Epidermal melanocyte (primary cell): ENCODE results near the gene CELF5.
"Not testable (repeated sequence)": the region's sequence is repeated elsewhere in the genome, so short reads cannot be mapped to it uniquely, and the experiment has no call there.

Experiments used
- DNase-seq: peaks from one replicate; pipeline ENCODE4 v3.0.0; 2011; ENCODE audit warnings: low spot score; ENCODE audit not compliant: insufficient read length

CELF5 gene

DNA sequence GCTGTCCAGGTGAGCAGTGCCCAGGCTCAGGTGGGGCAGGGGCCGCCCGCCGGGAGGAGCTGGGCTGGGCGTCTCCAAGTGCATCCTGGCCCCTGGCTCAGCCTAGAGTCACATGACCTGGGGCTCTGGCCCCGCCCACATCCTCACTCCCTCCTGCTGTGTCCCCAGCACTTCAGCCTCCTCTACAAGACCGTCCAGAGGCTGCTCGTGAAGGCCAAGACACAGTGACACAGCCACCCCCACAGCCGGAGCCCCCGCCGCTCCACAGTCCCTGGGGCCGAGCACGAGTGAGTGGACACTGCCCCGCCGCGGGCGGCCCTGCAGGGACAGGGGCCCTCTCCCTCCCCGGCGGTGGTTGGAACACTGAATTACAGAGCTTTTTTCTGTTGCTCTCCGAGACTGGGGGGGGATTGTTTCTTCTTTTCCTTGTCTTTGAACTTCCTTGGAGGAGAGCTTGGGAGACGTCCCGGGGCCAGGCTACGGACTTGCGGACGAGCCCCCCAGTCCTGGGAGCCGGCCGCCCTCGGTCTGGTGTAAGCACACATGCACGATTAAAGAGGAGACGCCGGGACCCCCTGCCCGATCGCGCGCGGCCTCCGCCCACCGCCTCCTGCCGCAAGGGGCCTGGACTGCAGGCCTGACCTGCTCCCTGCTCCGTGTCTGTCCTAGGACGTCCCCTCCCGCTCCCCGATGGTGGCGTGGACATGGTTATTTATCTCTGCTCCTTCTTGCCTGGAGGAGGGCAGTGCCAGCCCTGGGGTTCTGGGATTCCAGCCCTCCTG is 16.8 kb upstream of the CELF5 start:
- no peak for DNase-seq

DNA sequence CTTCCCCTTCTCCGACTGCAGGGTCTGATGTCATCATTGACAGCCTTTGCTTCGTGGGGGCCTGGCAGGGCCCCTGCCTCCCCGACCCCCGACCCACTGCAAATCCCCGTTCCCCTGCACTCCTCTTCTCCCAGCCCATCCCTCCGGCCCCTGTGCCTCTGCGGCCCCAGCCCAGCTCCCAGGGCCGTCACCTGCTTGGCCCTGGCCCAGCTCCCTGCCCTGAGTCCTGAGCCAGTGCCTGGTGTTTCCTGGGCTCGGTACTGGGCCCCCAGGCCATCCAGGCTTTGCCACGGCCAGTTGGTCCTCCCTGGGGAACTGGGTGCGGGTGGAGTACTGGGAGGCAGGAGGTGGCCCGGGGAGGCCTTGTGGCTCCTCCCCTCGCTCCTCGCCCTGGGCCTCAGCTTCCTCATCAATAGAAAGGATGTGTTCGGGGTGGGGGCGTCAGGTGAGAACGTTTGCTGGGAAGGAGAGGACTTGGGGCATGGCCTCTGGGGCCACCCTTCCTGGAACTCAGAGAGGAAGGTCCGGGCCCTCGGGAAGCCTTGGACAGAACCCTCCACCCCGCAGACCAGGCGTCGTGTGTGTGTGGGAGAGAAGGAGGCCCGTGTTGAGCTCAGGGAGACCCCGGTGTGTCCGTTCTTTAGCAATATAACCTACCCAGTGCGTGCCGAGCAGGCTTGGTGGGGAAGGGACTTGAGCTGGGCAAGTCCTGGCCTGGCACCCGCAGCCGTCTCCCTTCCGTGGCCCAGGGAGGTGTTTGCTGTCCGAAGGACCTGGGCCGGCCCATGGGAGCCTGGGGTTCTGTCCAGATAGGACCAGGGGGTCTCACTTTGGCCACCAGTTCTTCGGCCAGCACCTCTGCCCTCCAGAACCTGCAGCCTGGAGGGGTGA is 15.9 kb upstream of the CELF5 start:
- no peak for DNase-seq

DNA sequence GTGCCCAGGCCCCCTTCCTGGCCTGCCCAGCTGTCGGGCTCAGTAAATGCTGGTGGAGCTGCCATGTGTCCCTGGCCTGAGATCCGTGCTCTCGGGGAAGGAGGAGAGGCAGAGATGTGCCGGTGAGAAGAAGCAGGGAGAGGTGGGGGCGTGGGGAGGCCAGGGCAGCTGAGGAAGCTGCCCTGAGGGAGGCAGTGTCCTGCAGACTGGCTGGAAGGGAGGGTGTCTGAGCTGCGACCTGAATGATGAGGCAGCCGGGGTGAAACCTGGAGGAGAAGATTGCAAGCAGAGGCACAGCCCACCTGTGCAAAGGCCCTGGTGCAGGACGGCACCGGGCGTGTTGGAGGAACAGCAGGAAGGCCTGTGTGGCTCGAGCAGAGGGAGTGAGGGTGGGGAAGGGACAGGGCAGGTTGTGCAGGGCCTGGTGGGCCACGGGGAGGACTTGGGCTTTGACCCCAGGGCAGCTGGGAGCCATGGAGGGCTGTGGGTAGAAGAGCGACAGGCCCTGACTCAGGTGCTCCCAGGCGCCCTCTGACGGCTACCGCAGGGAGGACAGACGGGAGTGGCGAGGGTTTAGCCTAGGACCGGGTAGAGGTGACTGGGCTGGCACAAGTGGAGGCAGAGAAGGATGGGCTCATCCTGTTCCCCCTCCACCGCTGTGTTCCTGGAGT is 14.0 kb upstream of the CELF5 start:
- DNase-seq: peak; percentile 82

DNA sequence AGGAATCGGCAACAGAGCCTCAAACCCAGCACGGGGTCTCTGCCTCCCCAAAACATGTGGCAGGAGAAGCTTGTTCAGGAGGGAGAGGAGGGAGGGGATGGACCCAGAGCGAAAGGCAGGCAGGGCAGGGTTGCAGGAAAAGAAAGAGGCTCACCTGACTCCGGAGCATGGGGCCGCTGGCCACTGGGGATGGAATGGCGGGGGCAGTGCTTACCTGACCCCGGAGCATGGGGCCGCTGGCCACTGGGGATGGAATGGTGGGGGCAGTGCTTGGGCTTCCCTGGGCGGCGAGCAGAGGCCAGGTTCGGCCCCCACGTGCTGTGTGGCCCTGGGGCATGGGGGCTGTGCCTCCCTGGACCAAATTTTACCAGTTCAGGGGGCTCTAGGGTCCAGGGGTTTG is 13.3 kb upstream of the CELF5 start:
- no peak for DNase-seq

DNA sequence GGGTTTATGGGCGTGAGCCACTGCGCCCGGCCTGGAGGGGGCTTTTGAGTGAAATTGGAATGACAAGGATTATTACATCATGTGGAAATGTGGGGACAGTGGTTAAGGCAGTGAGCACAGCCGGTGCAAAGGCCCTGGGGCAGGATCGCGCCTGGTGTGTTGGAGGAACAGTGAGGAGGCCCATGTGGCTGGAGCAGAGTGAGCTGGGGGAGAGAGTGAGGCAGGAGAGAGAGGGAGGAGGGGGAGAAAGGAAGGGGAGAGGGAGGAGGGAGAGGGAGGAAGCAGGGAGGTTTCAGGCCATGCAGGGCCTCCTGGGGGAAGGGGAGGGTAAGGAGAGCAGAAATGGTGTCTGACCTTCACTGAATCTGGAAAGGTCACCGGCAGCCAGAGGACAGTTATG is 11.3 kb upstream of the CELF5 start:
- no peak for DNase-seq

DNA sequence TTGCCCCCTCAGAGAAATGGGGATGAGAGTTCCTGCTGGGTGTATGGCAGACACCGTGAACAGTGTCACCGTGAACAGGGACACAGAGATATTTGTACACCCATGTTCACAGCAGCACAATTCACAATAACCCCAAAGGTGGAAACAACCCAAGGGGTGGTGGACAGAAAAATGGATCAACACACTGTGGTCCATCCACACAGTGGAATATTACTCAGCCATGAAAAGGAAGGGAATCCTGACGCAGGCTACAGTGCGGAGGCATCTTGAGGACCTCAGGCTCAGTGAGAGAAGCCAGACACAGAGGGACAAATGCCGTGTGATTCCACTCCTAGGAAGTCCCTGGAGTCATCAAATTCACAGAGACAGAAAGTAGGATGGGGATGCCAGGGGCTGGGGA is 7.6 kb upstream of the CELF5 start:
- DNase-seq: peak; percentile 14

DNA sequence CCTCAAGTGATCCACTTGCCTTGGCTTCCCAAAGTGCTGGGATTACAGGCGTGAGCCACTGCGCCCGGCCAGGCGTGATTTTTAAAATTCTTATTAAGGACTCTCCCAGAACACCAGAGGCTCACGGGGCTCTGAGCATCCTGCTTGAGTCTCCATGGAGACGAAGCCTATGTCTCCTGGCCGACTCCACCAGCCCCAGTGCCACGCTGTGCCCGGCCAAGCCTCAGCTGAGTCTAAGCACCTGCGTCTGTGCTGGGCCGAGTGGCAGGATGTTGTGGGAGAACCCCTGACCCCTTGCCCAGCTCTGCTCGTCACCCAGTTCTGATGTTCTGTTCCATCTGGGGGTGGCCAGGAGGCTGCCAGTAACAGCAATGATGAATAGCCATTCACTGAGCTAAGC is 3.9 kb upstream of the CELF5 start:
- DNase-seq: peak; percentile 3

DNA sequence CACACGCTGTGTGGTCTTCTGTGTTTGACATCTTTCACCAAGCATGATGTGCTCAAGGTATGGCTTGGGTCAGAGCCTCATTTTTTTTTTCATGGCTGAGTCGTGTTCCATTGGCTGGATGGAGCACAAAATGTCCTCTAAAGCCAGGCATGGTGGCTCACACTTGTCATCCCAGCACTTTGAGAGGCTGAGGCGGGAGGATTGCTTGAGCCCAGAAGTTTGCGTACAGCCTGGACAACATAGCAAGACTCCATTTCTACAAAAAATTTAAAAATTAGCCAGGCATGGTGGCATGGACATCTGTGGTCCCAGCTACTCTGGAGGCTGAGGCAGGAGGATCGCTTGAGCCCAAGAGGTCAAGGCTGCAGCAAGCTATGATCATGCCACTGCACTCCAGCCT is 2.9 kb upstream of the CELF5 start:
- DNase-seq: peak; percentile 0

DNA sequence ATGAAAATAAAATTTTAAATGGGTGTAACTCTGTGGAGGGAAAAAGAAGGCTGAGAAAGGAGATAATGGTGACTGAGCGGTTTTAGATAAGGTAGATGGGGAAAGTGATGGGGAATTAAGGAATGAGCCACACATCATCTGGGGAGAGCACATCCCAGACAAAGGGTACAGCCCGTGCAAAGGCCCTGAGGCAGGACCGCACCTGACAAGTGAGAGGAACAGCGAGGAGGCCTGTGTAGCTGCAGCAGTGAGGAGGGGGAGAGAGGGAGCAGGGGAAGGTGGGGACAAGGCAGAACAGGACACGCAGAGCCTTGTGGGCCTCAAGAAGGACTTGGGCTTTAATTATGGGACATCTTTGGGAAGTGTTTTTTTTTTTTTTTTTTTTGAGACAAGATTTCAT is 1.8 kb upstream of the CELF5 start:
- DNase-seq: peak; percentile 10

DNA sequence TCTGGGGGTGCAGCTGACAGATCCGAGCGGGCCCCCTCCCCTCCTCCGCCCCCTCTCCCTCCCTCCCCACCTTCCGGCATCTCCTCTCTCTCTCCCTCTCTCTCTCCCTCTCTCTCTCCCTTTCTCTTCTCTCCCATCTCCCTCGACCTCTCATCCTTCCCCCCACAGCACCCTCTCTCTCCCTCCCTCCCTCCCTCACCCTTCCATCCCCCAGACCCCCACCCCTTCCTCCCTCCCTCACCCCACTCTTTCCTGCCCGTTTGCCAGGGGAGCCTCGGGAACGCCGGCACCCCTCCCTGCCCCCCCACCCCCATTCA is 666 bp downstream of the CELF5 start:
- peak; percentile 6 for DNase-seq

DNA sequence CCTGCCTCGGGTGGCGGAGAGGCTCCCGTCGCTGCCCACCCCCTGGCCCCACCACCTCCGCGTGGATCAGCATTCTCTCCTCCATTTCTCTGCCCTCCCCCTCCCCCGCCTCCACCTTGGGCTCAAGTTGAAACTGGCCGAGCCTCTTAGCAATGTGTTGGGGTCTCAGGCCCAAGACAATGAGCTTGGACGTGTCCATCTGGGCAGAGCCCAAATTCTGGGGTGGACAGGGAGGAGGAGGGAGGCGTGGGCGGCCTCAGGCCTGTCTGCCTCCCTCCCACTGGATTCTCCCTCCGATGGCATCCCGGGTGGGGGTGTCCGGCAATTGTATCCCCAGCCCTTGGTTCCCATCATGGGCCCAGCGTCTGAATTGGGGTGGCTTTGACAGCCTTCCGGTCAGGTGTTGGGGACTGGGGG is 1.2 kb downstream of the CELF5 start:
- peak; percentile 8 for DNase-seq

DNA sequence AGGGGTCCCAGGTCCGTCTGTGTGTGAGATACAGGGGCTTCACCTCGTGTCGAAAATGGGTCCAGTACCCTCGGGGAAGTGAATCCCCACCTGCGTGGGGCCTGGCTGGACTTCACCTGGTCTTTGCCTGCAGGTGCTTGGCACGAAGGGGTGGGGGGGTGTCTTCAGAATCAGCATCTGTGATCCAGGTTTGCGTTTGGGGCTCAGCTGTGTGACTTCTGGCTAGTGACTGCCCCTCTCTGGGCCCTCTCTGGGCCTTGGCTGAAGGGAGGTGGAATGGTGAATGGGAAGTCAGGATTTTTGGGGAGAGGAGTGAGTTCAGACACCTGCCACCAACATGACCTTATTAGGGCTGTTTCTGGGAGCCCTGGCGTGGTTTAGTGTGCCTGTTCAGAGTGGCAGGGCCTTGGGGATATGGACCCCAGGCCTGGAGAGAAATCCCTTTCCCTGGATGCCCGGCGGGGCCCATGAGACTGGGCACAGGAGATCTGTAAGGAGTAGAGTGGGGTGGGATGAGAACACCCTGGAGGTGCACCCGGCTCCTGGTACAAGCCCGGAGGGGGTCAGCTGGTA is 2.7 kb downstream of the CELF5 start:
- DNase-seq: peak; percentile 15

DNA sequence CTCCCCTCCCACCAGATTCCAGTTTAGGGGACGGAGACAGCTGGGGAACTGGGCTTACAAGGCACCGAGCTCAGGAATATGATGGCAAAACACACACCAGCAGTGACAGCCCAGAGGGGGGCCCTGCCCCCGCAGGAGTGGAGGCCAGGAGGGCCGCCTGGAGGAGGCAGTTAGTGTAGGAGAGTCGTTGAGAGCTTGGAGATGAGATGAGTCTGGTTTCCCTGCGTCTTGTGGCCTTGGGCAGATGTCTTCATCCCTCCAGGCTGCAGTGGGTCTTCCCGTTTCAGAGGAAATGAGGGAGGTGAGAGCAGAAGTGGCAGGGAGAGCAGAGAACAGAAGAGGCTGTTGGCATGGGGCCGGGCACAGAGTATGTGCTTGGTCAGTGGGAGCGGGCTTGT is 4.9 kb downstream of the CELF5 start:
- DNase-seq: no peak

DNA sequence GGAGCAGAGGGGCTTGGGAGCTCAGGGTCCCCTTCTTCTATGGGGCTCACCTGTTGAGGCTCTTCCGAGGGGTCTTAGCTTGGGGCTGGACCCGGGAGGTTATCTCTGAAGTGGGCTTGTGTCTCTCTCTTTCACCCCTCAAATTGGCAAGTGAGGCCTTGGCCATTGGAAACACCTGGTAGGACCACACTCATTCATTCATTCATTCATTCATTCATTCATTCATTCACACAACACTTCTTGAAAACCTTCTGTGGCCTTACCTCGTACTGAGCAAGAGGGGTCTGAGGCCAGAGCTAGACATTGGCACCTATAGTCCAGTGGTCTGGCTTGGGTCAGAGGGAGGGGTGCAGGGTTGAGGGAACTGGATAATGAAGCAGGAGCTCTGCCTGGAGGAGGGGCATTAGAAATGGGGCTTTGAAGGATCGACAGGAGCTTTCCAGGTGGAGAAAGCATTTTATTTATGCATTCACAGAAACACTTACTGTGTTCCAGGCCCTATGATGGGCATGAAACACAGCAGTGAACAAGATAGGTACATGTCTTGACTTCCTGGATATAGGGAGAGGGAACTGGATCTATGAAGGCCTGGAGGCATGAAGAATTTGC is 5.5 kb downstream of the CELF5 start:
- no peak for DNase-seq

DNA sequence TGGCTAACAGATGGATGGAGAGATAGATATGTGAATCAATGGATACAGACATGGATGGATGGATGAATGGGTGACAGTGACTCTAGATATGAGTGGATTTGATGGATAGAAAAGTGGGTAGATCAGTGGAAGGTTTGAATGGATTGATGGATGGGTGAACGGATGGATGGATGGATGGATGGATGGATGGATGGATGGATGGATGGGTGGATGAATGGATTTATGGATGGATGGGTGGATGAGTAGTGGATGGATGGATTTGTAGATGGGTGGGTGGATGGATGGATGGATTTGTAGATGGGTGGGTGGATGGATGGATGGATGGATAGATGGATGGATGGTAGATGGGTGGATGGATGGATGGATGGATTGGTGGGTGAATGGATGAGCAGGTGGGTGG is 6.8 kb downstream of the CELF5 start:
- no peak for DNase-seq

DNA sequence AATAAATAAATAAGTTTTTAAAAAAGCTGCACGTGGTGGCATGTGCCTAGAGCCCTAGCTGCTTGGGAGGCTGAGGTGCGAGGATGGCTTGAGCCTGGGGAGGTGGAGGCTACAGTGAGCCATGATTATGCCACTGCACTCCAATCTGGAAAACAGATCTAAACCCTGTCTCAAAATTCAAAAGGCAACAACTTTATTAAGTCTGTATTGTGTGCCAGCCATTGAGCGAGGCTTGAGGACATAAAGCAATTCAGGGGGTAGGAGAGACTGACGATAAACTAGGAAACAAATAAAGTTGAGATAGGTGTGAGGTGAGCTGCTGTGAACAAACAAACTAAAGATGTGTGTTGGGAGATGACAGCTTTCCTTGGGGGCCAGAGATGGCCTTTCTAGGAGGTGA is 8.7 kb downstream of the CELF5 start:
- no peak for DNase-seq

DNA sequence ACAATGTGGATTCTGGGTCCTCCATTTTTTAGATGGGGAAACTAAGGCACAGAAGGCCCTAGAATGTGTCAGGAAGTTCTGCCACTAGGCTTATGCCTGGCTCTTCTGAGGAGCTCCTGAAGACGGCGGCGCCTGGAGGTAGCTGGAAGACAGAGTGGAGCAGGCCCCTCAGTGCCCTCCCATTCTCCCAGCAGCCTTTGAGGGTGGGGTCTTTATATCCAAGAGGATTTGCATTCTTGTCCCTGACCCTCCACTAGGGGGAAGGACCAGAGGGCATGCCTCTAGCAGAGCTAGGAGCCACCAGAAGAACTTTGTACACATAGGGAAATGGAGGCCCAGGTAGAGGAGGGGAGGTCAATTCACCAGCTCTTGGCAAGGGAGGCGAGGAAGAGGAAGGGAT is 9.4 kb downstream of the CELF5 start:
- no peak for DNase-seq

DNA sequence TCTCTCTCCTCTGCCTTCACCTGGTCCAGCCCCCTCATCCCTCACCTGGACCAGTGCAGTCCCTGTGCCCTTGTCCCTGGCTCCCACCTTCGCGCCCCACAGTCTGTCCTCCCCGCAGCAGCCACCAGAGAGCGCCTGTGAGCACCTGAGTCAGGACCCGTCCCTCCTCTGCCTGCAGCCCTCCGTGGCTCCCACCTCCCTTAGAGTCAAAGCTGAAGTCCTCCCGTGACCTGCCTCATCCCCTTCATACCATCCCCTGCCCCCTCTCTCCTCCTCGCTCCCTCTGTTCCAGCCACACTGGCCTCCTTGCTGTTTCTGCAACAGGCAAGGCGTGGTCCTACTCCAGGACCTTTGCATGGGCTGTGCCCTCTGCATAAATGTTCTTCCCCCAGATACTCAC is 10.3 kb downstream of the CELF5 start:
- DNase-seq: no peak

DNA sequence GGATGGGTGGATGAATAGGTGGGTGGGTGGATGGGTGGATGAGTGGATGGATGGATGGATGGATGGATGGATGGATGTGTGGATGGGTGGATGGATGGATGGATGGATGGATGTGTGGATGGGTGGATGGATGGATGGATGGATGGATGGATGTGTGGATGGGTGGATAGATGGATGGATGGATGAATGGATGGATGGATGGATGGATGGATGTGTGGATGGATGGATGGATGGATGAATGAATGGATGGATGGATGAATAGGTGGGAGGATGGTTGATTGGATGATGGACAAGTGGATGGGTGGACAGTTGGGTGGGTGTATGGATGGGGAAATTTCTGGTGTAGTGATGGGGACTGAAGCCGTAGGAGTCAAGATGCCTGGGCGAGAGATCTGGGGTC is 11.1 kb downstream of the CELF5 start:
- DNase-seq: not testable (repeated sequence)

DNA sequence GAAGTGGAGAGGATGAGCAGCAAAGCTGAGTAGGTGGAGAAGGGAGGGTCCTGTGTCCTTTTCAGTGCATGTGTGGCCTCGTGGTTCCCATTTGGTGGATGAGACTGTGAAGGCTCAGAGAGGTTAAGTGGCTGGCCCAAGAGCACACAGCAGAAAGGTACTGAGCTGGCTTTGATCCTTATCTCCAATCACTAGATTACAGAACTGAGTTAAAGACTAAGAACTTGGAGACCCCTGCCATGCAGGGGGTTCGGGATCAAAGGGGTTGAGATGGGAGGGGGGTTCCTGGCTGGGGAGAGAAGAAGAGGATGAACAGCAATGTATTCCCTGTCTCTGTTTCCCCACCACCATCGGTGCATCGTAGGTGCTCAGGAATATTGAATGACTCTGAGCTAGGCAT is 11.8 kb downstream of the CELF5 start:
- DNase-seq: no peak

DNA sequence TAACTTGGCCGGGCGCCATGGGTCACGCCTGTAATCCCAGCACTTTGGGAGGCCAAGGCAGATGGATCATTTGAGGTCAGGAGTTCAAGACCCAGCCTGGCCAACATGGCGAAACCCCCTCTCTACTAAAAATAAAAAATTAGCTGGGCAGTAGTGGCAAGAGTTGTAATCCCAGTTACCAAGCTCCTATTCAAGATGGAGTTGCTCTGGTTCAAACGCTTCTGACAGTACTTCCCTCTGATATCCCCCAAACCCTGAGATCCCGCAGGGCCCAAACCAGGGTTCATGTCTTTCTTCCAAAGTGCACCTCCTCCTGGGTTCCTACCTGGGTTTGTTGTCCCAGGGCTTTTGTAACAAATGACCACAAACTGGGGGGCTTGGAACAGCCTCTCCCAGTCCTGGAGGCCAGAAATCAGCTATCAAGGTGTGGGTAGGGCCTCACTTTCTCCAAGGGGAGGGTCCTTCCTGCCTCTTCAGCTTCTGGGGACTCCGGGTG is 13.7 kb downstream of the CELF5 start:
- no peak for DNase-seq
